HG03135 (cell line): ENCODE results near the gene CCDC188.

ENCODE experiments used
- ATAC-seq: cut with Tn5 transposase; IDR thresholded peaks from one replicate; pipeline ENCODE4 v1.9.1; 2021; ENCODE audit warnings: mild to moderate bottlenecking, moderate library complexity; ENCODE audit not compliant: unreplicated experiment

Gene CCDC188

GRCh38 chr22:20185750-20186149, 34.9 kb upstream of the CCDC188 start:
- no peak for ATAC-seq

- ATAC-seq, result no peak
These were observed 33.8 kb upstream of the CCDC188 start for GRCh38 chr22:20184501-20185165.

- ATAC-seq, result no peak
These were observed 33.0 kb upstream of the CCDC188 start for GRCh38 chr22:20183823-20184222.

- no peak for ATAC-seq
These were observed 32.2 kb upstream of the CCDC188 start for GRCh38 chr22:20183101-20183500.

- no peak for ATAC-seq
These were observed 31.5 kb upstream of the CCDC188 start for GRCh38 chr22:20182365-20182764.

- ATAC-seq, result no peak
These were observed 31.0 kb upstream of the CCDC188 start for GRCh38 chr22:20181884-20182236.

GRCh38 chr22:20181194-20181883, 30.5 kb upstream of the CCDC188 start:
- ATAC-seq, result no peak

- ATAC-seq, result no peak
These were observed 29.8 kb upstream of the CCDC188 start for GRCh38 chr22:20180640-20181039.

- no peak for ATAC-seq
These were observed 29.4 kb upstream of the CCDC188 start for GRCh38 chr22:20180245-20180630.

- no peak for ATAC-seq
These were observed 28.8 kb upstream of the CCDC188 start for GRCh38 chr22:20179455-20180244.

GRCh38 chr22:20178915-20179227, 28.0 kb upstream of the CCDC188 start:
- ATAC-seq, result no peak

- ATAC-seq, result no peak
These were observed 27.4 kb upstream of the CCDC188 start for GRCh38 chr22:20178075-20178914.

- ATAC-seq, result no peak
These were observed 26.5 kb upstream of the CCDC188 start for GRCh38 chr22:20177217-20177911.

- no peak for ATAC-seq
These were observed 25.7 kb upstream of the CCDC188 start for GRCh38 chr22:20176421-20177085.

GRCh38 chr22:20175597-20175900, 24.7 kb upstream of the CCDC188 start:
- ATAC-seq, result no peak

- ATAC-seq, result no peak
These were observed 24.1 kb upstream of the CCDC188 start for GRCh38 chr22:20174785-20175596.

- no peak for ATAC-seq
These were observed 22.9 kb upstream of the CCDC188 start for GRCh38 chr22:20173772-20174171.

- ATAC-seq, result no peak
These were observed 22.4 kb upstream of the CCDC188 start for GRCh38 chr22:20173246-20173645.

GRCh38 chr22:20172141-20172613, 21.3 kb upstream of the CCDC188 start:
- ATAC-seq, result no peak
